HepG2 (cell line): ENCODE measurements around the gene TM9SF4. TPM values are rescaled to one million over a fixed set of nuclear protein-coding genes. Genes with fewer than 3 reads are reported as not detected.
A peak's percentile ranks its signal among the peaks of the same experiment; 100 is the strongest.

Experiments
- AGO2 ChIP-seq: fragments of 200-400 bp; formaldehyde crosslinking; optimal IDR thresholded peaks from 2 replicates; pipeline ENCODE3; 2017; ENCODE audit warnings: mild to moderate bottlenecking, low read depth, low read length, moderate library complexity
- CREM ChIP-seq, 2 experiments: sonication (generic) in 1 of 2; formaldehyde crosslinking in 1 of 2; IDR thresholded peaks; 2 replicates each; pipeline versions ENCODE4 v1.4.0 to v1.6.1; 2016 to 2020; ENCODE audit warnings: antibody characterized with exemption in 1 of 2, mild to moderate bottlenecking in 1 of 2, missing genetic modification reagents in 1 of 2
- POLR2AphosphoS2 ChIP-seq: IDR thresholded peaks from 2 replicates; pipeline ENCODE4 v1.6.1; 2011; ENCODE audit warnings: low read depth, low read length, improper control_type of control experiment
- RORA ChIP-seq: sonication (generic); formaldehyde crosslinking; IDR thresholded peaks from 2 replicates; pipeline ENCODE4 v1.5.0; 2020; ENCODE audit warnings: mild to moderate bottlenecking, missing genetic modification reagents, moderate library complexity
- ZBTB37 ChIP-seq: sonication (generic); formaldehyde crosslinking; IDR thresholded peaks from 2 replicates; pipeline ENCODE4 v1.4.0; 2020; ENCODE audit warnings: mild to moderate bottlenecking, missing genetic modification reagents
- ZNF367 ChIP-seq: sonication (generic); formaldehyde crosslinking; IDR thresholded peaks from 2 replicates; pipeline ENCODE4 v1.4.0; 2020; ENCODE audit warnings: missing genetic modification reagents, borderline replicate concordance
- ZNF576 ChIP-seq: sonication (generic); formaldehyde crosslinking; IDR thresholded peaks from 2 replicates; pipeline ENCODE4 v1.4.0; 2020; ENCODE audit warnings: mild to moderate bottlenecking, missing genetic modification reagents
- ZNF577 ChIP-seq: sonication (generic); formaldehyde crosslinking; IDR thresholded peaks from 2 replicates; pipeline ENCODE4 v1.4.0; 2020; ENCODE audit warnings: mild to moderate bottlenecking, low read depth, missing genetic modification reagents, borderline replicate concordance
- ZNF770 ChIP-seq: sonication (generic); formaldehyde crosslinking; IDR thresholded peaks from 2 replicates; pipeline ENCODE4 v1.5.0; 2020; ENCODE audit warnings: mild to moderate bottlenecking, missing genetic modification reagents
- ZNF816 ChIP-seq: sonication (generic); formaldehyde crosslinking; IDR thresholded peaks from 2 replicates; pipeline ENCODE4 v1.8.0; 2022; ENCODE audit warnings: missing genetic modification reagents, mild to moderate bottlenecking, borderline replicate concordance
- ZSCAN20 ChIP-seq: sonication (generic); formaldehyde crosslinking; IDR thresholded peaks from 2 replicates; pipeline ENCODE4 v1.4.0; 2020; ENCODE audit warnings: missing genetic modification reagents, mild to moderate bottlenecking, borderline replicate concordance
- polyA plus RNA-seq, 8 experiments: library from polyadenylated mRNA; depleted of rRNA in 3 of 8; stranded (reverse) in 7 of 8; unstranded in 1 of 8; fragments of >200 nt; fragmentation: Illumina TruSeq in 4 of 8; extraction: Trizol in 4 of 8; gene quantifications; 2 replicates each; pipeline versions ENCODE4 v1.2.1 to v1.2.3, GENCODE V29; 2011 to 2016; ENCODE audit warnings: low read depth in 4 of 8, missing spikeins in 1 of 8, mixed read lengths in 1 of 8; ENCODE audit not compliant: insufficient read depth in 1 of 8
- total RNA-seq, 5 experiments: library from RNA; depleted of rRNA; stranded (reverse); fragments of >200 nt; fragmentation: Illumina TruSeq; extraction: Trizol; gene quantifications; 2 replicates each; pipeline ENCODE4 v1.2.3, GENCODE V29; 2016; ENCODE audit warnings: low read depth in 1 of 5
- TF ChIP-seq, protein P1 (sequence below): sonication (generic); formaldehyde crosslinking; IDR thresholded peaks from 2 replicates; pipeline ENCODE4 v1.5.0; 2020; ENCODE audit warnings: mild to moderate bottlenecking, missing genetic modification reagents
- TF ChIP-seq, protein P2 (sequence below): sonication (generic); formaldehyde crosslinking; IDR thresholded peaks from 2 replicates; pipeline ENCODE4 v1.8.0; 2022; ENCODE audit warnings: mild to moderate bottlenecking, missing genetic modification reagents
- TF ChIP-seq, protein P3 (sequence below): sonication (generic); formaldehyde crosslinking; IDR thresholded peaks from 2 replicates; pipeline ENCODE4 v1.4.0; 2020; ENCODE audit warnings: missing genetic modification reagents
- TF ChIP-seq, protein P4 (sequence below): sonication (generic); formaldehyde crosslinking; IDR thresholded peaks from 2 replicates; pipeline ENCODE4 v1.8.1; 2023; ENCODE audit warnings: mild to moderate bottlenecking, missing genetic modification reagents, borderline replicate concordance

TM9SF4 gene
- total and polyA plus RNA-seq, 2 of the 13 experiments (the other 11 are each of a cell fraction or from before 2014, with no cell fraction given), result 53.5 to 171 TPM

DNA sequence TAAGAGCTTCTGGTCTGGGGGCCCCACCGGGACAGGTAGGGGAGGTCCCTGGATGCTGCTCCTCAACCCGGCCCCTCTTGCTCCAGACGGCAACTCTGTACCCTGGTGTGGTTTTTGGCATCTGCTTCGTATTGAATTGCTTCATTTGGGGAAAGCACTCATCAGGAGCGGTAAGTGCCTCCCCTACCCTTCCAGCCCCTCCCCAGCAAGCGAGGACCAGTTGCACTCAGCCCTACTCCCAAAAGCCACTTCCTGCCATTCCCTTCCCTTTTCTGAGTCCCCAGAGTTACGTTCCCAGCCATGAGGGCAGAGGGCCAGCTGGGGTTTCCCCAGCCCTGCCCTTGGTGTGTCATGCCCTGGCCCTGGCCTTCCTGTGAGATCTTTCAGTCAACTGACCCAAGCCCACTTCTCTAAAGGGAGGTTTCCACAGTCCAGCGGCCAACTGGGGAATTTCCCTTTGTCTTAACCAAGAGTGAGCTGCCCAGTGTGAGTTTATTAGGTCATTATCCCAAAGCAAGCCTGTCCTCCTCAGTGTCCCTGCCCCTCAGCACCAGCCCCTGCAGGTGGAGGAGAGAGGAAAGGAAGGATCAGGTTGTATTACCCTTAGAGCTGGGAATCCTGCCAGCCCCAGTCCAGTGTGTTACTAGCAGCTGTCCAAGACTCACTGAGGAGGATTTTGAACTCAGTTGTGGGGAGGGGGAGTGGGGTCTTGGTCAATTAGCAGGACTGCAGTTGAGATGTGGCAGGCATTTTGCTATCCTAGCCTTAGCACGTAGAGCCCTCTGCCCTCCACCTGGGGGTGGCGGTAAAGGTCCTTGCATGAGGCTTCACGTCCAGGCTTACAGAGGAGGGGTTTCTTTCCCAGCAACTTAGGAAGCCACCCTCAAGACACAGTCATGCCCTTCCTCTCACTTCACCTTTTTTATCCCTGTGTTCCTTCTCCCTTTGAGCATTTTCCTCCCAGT, 45.8 kb downstream of the TM9SF4 start (continued):
- TF ChIP-seq, protein P1, sequence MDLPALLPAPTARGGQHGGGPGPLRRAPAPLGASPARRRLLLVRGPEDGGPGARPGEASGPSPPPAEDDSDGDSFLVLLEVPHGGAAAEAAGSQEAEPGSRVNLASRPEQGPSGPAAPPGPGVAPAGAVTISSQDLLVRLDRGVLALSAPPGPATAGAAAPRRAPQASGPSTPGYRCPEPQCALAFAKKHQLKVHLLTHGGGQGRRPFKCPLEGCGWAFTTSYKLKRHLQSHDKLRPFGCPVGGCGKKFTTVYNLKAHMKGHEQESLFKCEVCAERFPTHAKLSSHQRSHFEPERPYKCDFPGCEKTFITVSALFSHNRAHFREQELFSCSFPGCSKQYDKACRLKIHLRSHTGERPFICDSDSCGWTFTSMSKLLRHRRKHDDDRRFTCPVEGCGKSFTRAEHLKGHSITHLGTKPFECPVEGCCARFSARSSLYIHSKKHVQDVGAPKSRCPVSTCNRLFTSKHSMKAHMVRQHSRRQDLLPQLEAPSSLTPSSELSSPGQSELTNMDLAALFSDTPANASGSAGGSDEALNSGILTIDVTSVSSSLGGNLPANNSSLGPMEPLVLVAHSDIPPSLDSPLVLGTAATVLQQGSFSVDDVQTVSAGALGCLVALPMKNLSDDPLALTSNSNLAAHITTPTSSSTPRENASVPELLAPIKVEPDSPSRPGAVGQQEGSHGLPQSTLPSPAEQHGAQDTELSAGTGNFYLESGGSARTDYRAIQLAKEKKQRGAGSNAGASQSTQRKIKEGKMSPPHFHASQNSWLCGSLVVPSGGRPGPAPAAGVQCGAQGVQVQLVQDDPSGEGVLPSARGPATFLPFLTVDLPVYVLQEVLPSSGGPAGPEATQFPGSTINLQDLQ, result no peak
- TF ChIP-seq AGO2 (peak; percentile 38), ZNF577 (CRISPR knock-in tag) (no peak), ZNF816 (CRISPR knock-in tag) (no peak), ZNF367 (CRISPR knock-in tag) (no peak), ZNF576 (CRISPR knock-in tag) (peak; percentile 55; the same call in 1 of the 2 replicates), ZSCAN20 (no peak), RORA (CRISPR knock-in tag) (no peak), ZBTB37 (0 out of 2 replicates have a peak, but pooled peaks have one; percentile 41), POLR2AphosphoS2 (no peak), ZNF770 (no peak), CREM (IDR thresholded peaks at IDR 0.05) (no peak), CREM (CRISPR knock-in tag; IDR thresholded peaks at IDR 0.05) (no peak)
- TF ChIP-seq, protein P2, sequence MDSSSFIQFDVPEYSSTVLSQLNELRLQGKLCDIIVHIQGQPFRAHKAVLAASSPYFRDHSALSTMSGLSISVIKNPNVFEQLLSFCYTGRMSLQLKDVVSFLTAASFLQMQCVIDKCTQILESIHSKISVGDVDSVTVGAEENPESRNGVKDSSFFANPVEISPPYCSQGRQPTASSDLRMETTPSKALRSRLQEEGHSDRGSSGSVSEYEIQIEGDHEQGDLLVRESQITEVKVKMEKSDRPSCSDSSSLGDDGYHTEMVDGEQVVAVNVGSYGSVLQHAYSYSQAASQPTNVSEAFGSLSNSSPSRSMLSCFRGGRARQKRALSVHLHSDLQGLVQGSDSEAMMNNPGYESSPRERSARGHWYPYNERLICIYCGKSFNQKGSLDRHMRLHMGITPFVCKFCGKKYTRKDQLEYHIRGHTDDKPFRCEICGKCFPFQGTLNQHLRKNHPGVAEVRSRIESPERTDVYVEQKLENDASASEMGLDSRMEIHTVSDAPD, result no peak
- TF ChIP-seq, protein P3, sequence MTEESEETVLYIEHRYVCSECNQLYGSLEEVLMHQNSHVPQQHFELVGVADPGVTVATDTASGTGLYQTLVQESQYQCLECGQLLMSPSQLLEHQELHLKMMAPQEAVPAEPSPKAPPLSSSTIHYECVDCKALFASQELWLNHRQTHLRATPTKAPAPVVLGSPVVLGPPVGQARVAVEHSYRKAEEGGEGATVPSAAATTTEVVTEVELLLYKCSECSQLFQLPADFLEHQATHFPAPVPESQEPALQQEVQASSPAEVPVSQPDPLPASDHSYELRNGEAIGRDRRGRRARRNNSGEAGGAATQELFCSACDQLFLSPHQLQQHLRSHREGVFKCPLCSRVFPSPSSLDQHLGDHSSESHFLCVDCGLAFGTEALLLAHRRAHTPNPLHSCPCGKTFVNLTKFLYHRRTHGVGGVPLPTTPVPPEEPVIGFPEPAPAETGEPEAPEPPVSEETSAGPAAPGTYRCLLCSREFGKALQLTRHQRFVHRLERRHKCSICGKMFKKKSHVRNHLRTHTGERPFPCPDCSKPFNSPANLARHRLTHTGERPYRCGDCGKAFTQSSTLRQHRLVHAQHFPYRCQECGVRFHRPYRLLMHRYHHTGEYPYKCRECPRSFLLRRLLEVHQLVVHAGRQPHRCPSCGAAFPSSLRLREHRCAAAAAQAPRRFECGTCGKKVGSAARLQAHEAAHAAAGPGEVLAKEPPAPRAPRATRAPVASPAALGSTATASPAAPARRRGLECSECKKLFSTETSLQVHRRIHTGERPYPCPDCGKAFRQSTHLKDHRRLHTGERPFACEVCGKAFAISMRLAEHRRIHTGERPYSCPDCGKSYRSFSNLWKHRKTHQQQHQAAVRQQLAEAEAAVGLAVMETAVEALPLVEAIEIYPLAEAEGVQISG (CRISPR knock-in tag), result peak; percentile 42; the same call in 1 of the 2 replicates
- TF ChIP-seq, protein P4, sequence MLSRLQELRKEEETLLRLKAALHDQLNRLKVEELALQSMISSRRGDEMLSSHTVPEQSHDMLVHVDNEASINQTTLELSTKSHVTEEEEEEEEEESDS (CRISPR knock-in tag), result no peak
